IMR-90 (cell line): Measurements from ENCODE around the gene CADM4. TPM values are rescaled to one million over a fixed set of nuclear protein-coding genes. Genes with fewer than 3 reads are reported as not detected.

Experiments
- ATAC-seq: fragments of 200-7000 bp; cut with Tn5 transposase; 2 replicates; pipeline ENCODE4 v1.9.1; 2020; ENCODE audit warnings: low read depth, mild to moderate bottlenecking, moderate library complexity
- BruUV-seq: library from RNA; stranded (reverse); fragments of 400-500 nt; replicated peaks from 2 replicates; lab custom pipeline; 2021; lab: Mats Ljungman, UMichigan
- CTCF ChIA-PET: fragments of 300-600 bp; formaldehyde crosslinking; extraction: SDS; loops from one replicate; lab custom pipeline; 2021; ENCODE audit warnings: antibody characterized with exemption; lab: Yijun Ruan, JAX
- POLR2A ChIA-PET: fragments of 300-600 bp; sonication (Branson Sonifier 250); formaldehyde crosslinking; loops from one replicate; lab custom pipeline; 2022; ENCODE audit warnings: antibody characterized with exemption; ENCODE audit not compliant: unreplicated experiment; lab: Charles Lee
- DNase-seq: peaks from one replicate; pipeline ENCODE4 v3.0.0; 2013
- H2AFZ ChIP-seq: replicated peaks from 2 replicates; pipeline ENCODE3; 2013; ENCODE audit warnings: low read length, mild to moderate bottlenecking; ENCODE audit not compliant: poor library complexity
- H2AK5ac ChIP-seq: 2 replicates; pipeline ENCODE4 v1.6.1; 2013; ENCODE audit warnings: low read depth, low read length, inconsistent platforms
- H2AK9ac ChIP-seq: replicated peaks from 2 replicates; pipeline ENCODE3; 2013; ENCODE audit warnings: mild to moderate bottlenecking, low read depth, low read length, moderate library complexity; ENCODE audit not compliant: poor library complexity
- H2BK120ac ChIP-seq: 2 replicates; pipeline ENCODE4 v1.6.1; 2013; ENCODE audit warnings: low read depth, low read length, inconsistent platforms
- H2BK15ac ChIP-seq: 3 replicates; pipeline ENCODE4 v1.6.1; 2013; ENCODE audit warnings: low read depth, low read length, inconsistent platforms
- H2BK20ac ChIP-seq: 2 replicates; pipeline ENCODE4 v1.6.1; 2013; ENCODE audit warnings: low read depth, mild to moderate bottlenecking, inconsistent platforms, low read length, moderate library complexity
- H2BK5ac ChIP-seq: 2 replicates; pipeline ENCODE4 v1.6.1; 2013; ENCODE audit warnings: mild to moderate bottlenecking, low read depth, low read length, inconsistent platforms; ENCODE audit not compliant: poor library complexity, severe bottlenecking
- H3K14ac ChIP-seq: replicated peaks from 2 replicates; pipeline ENCODE4 v1.6.1; 2013; ENCODE audit warnings: low read depth, low read length, inconsistent platforms
- H3K18ac ChIP-seq: 2 replicates; pipeline ENCODE4 v1.6.1; 2013; ENCODE audit warnings: low read depth, low read length, control low read depth
- H3K23ac ChIP-seq: 2 replicates; pipeline ENCODE4 v1.6.1; 2013; ENCODE audit warnings: low read depth, low read length, inconsistent platforms
- H3K27ac ChIP-seq: 2 replicates; pipeline ENCODE4 v1.5.1; 2013; ENCODE audit warnings: mild to moderate bottlenecking, control low read depth, low read length; ENCODE audit not compliant: insufficient read depth
- H3K27me3 ChIP-seq: 2 replicates; pipeline ENCODE4 v1.6.1; 2013; ENCODE audit warnings: low read length; ENCODE audit not compliant: control insufficient read depth, insufficient read depth
- H3K36me3 ChIP-seq: 2 replicates; pipeline ENCODE4 v1.6.1; 2013; ENCODE audit warnings: low read length, mixed read lengths; ENCODE audit not compliant: control insufficient read depth, insufficient read depth
- H3K4ac ChIP-seq: 2 replicates; pipeline ENCODE4 v1.6.1; 2013; ENCODE audit warnings: low read depth, low read length, inconsistent platforms
- H3K4me1 ChIP-seq: 2 replicates; pipeline ENCODE4 v1.6.1; 2013; ENCODE audit warnings: low read length, mixed read lengths; ENCODE audit not compliant: control insufficient read depth, insufficient read depth
- H3K4me2 ChIP-seq: 2 replicates; pipeline ENCODE4 v1.6.1; 2013; ENCODE audit warnings: low read depth, mild to moderate bottlenecking, control low read depth, low read length, moderate library complexity
- H3K4me3 ChIP-seq: 2 replicates; pipeline ENCODE4 v1.5.1; 2013; ENCODE audit warnings: low read depth, mild to moderate bottlenecking, control low read depth, low read length, moderate library complexity; ENCODE audit not compliant: insufficient read depth
- H3K56ac ChIP-seq: 2 replicates; pipeline ENCODE4 v1.6.1; 2013; ENCODE audit warnings: low read length, inconsistent platforms; ENCODE audit not compliant: insufficient read depth; ENCODE audit errors: extremely low read depth
- H3K79me1 ChIP-seq, 2 experiments: 2 replicates each; pipeline ENCODE4 v1.6.1; 2013; ENCODE audit warnings: low read length in 2 of 2, inconsistent platforms in 1 of 2, low read depth in 1 of 2
- H3K9ac ChIP-seq: 2 replicates; pipeline ENCODE4 v1.6.1; 2013; ENCODE audit warnings: low read depth, low read length, control low read depth
- H3K9me1 ChIP-seq: 2 replicates; pipeline ENCODE4 v1.6.1; 2013; ENCODE audit warnings: low read length, inconsistent platforms; ENCODE audit not compliant: insufficient read depth
- H3K9me3 ChIP-seq: 2 replicates; pipeline ENCODE4 v1.6.1; 2013; ENCODE audit warnings: low read length; ENCODE audit not compliant: control insufficient read depth, insufficient read depth
- H4K20me1 ChIP-seq: 2 replicates; pipeline ENCODE4 v1.6.1; 2013; ENCODE audit warnings: low read length, inconsistent platforms; ENCODE audit not compliant: insufficient read depth
- H4K5ac ChIP-seq: 2 replicates; pipeline ENCODE4 v1.6.1; 2013; ENCODE audit warnings: mild to moderate bottlenecking, low read depth, low read length, control low read depth
- H4K8ac ChIP-seq, 2 experiments: 2 replicates each; pipeline ENCODE4 v1.6.1; 2013; ENCODE audit warnings: low read depth in 2 of 2, low read length in 2 of 2, control low read depth in 1 of 2, inconsistent platforms in 1 of 2
- H4K91ac ChIP-seq: 2 replicates; pipeline ENCODE4 v1.6.1; 2013; ENCODE audit warnings: low read depth, low read length, inconsistent platforms; ENCODE audit not compliant: insufficient read depth
- CHD1 ChIP-seq: IDR thresholded peaks from 2 replicates; pipeline ENCODE4 v1.6.1; 2012; ENCODE audit warnings: low read depth, low read length, improper control_type of control experiment
- MAZ ChIP-seq: IDR thresholded peaks from 2 replicates; pipeline ENCODE4 v1.6.1; 2012; ENCODE audit warnings: low read depth, mild to moderate bottlenecking, low read length, improper control_type of control experiment, moderate library complexity, borderline replicate concordance
- USF2 ChIP-seq: fragments of 150-350 bp; IDR thresholded peaks from 2 replicates; pipeline ENCODE4 v1.6.1; 2017; ENCODE audit warnings: mild to moderate bottlenecking, antibody characterized with exemption, low read length, low read depth
- WGBS, 2 experiments: methylation state at CpG; one replicate each; pipeline versions ENCODE4 v1.1.5 to v1.1.7; 2013; ENCODE audit warnings: missing lambda C conversion rate in 2 of 2; ENCODE audit not compliant: insufficient read length in 1 of 2; ENCODE audit errors: extremely low coverage in 2 of 2; 5-methylcytosine and 5-hydroxymethylcytosine counted together
- dilution Hi-C: fragments of 300-500 bp; cut with HindIII; formaldehyde crosslinking; loops from one replicate; pipeline ENCODE4 v1.14.3; 2018; ENCODE audit warnings: low sequenced_read_pairs; ENCODE audit not compliant: unreplicated experiment
- in situ Hi-C: fragments of 300-500 bp; cut with MboI; formaldehyde crosslinking; loops from 3 replicates; pipeline ENCODE4 v1.14.3; 2019; ENCODE audit warnings: low sequenced_read_pairs, inconsistent platforms, mixed read lengths
- intact Hi-C: fragments of 100-400 bp; cut with micrococcal nuclease; formaldehyde crosslinking; loops from 2 replicates; pipeline ENCODE4 v1.10.0; 2022
- polyA plus RNA-seq, 3 experiments: library from polyadenylated mRNA; depleted of rRNA; stranded (reverse); fragments of >200 nt; gene quantifications; 2 replicates each; pipeline ENCODE4 v1.2.3, GENCODE V29; 2012; ENCODE audit warnings: low replicate concordance in 1 of 3
- total RNA-seq: library from RNA; depleted of rRNA; stranded (reverse); fragments of >200 nt; gene quantifications from 2 replicates; pipeline ENCODE4 v1.2.3, GENCODE V29; 2012

The CADM4 gene
- total and polyA plus RNA-seq, 2 of the 4 experiments (the other 2 are of a cell fraction): 2.0 to 4.9 TPM

DNA sequence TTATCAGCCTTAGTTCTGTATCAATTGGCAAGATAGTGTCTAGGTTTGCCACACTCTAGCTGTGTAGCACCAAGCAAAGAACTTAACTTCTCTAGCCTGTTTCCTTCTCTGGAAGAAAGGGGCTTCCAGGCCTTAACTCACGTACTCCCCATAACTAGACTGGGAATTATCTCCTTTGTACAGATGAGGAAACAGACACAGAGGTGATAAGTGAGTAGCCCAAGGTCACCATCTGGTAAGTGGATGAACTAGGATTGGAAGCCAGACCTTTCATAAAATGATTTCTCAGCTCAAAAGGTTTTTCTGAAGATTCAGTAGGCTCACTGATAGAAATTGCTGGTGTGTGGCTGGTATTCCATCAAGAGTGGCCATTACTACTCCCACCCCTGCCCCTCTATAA, 23.3 kb downstream of the CADM4 start:
- no peak overlapping the region for H3K23ac ChIP-seq
- H3K27me3 ChIP-seq: no peaks in the 10 kb centered on the region
- WGBS, 2 experiments: no CpG with 5 or more reads among the region's 1 CpG
- ChIA-PET POLR2A (no interaction called here), CTCF (interaction anchor here (0.6 kb wide), 1 partner anchor 87 kb away, joined by 3 read pairs; no protein-coding TSS in a partner anchor)
- no peaks in the 10 kb centered on the region for H3K9me3 ChIP-seq
- H3K56ac ChIP-seq: no peak overlapping the region
- BruUV-seq: no TSS peak
- DNase-seq: no peak
- peaks cover 40 to 78% of the 10 kb centered on the region in 2 experiments for H3K79me1 ChIP-seq
- no peak overlapping the region for H4K91ac ChIP-seq
- H2AFZ ChIP-seq: no peak overlapping the region
- no peak overlapping the region for H3K4ac ChIP-seq
- peaks cover 7% of the 10 kb centered on the region for H3K9me1 ChIP-seq
- H3K18ac ChIP-seq: no peak overlapping the region
- no peak overlapping the region for H3K14ac ChIP-seq
- peaks cover 22% of the 10 kb centered on the region for H3K36me3 ChIP-seq
- no peak for TF ChIP-seq MAZ
- TF ChIP-seq CHD1: no peak
- no peak for TF ChIP-seq USF2
- ATAC-seq: no peak
- no peak overlapping the region for H2BK20ac ChIP-seq
- H4K8ac ChIP-seq: no peak overlapping the region
- intact Hi-C loops (no loop called here), dilution Hi-C loops (no loop called here), in situ Hi-C loops (no loop called here)
- H2BK120ac ChIP-seq: no peak overlapping the region
- H2BK15ac ChIP-seq: no peak overlapping the region
- no peak overlapping the region for H2AK5ac ChIP-seq
- no peak overlapping the region for H2BK5ac ChIP-seq
- H2AK9ac ChIP-seq: no peak overlapping the region
- H3K4me3 ChIP-seq: no peak overlapping the region
- no peaks in the 10 kb centered on the region; the same call in 1 of the 2 replicates for H4K20me1 ChIP-seq
- no peak overlapping the region for H3K27ac ChIP-seq
- H3K4me2 ChIP-seq: no peak overlapping the region
- no peak overlapping the region for H4K5ac ChIP-seq
- no peak overlapping the region for H3K9ac ChIP-seq
- peaks cover 6% of the 10 kb centered on the region for H3K4me1 ChIP-seq
